Measurements from ENCODE around the gene RAI14.
A peak's percentile ranks its signal among the peaks of the same experiment; 100 is the strongest.

The RAI14 gene

GRCh38 chr5:34680896-34681295 is 24.8 kb downstream of the RAI14 start:
- no peak for DNase-seq

DNA sequence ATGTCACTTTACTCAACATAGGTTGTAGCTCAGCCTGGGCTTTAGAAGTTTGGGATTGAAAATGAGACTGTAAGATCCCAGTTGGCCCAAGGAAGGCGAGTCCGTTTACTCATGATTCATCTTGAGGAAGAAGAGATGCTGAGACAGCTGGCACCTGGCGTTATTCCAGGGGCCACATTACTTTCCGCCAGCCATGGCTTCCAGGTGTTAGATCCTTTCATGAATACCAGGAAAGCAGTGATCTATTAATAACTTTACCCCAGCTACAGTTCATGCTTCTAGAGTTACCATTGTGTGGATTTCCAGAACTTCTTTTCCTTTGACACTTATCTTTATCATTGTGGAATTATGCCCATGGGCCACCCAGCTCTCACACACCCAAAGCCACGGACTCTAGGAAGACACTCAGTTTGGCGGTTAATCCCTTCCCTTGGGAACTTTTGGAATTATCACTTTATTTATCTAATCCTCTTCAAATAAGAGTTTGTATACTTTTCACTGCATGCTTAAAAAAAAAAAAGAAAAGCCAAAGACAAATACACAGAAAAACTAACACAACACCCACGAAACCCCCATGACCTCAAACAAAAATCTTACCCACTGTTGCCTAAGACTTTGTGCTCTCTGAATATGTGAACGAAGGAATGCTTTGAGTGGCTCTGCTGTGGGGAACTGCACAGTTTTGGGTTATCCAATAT is 26.9 kb downstream of the RAI14 start:
- DNase-seq = no peak

DNA sequence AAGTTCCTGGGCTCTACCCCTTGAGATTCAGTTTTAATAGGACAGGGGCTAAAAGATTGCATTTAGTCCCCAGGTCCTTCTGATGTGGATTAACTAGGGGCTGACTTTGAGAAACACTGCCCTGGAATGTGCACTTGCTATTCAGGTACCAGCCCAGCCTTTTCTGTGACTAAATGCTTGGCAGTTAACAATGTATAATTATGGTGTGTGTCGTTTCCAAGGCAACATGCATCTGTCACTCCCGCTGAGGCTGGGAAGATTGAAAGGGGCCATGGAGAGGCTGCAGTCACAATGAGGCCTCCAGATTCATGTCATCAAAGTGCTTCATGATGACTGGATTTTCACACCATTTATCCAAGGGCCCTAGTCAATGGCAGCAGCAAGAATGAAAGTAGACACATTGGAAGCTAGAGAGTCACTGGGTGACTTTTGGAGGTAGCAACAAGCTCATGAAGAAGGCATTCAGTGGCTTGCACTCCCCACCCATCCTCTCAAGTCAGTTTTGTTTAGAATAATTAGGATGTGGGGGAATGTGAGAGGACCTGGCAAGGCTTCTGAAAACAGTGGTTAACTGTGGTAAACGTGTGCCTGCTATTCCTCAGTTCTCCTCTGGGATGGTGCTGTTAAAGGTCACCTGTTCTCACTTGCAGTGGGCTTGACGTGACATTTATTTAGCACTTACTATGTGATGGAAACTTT is 28.3 kb downstream of the RAI14 start:
- DNase-seq = peak; percentile 94

GRCh38 chr5:34684980-34685352 is 28.8 kb downstream of the RAI14 start:
- no peak for DNase-seq

DNA sequence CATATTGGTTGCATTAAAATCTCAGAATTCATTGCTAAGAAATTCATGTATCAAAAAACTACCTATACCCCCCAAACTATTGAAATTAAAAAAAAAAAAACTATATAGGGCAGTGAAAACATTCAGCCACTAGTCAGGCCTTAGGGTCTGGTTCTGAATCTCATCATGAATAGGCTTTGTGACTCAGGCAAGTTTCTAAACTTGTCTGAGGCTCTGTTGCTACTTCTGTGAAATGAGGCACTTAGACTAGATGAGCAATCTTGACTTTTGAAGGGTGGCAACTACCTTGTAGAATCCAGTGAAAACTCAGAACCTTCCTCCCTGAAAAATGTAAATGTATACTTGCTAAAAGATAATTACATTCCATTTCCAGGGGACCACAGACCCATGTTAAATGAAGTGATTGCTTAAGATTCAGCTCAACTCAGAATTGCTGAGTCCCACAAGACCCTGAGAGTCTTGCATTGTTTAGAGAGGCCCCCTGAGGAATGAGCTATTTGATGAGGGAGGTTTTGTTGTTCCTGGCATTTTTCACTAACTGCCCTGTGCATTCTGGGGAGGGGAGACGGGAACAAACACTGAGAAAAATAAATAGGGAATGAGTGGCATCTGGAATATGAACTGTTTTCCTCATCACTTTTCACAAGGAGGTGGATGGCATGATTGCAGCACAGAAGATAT is 29.5 kb downstream of the RAI14 start:
- no peak for DNase-seq

DNA sequence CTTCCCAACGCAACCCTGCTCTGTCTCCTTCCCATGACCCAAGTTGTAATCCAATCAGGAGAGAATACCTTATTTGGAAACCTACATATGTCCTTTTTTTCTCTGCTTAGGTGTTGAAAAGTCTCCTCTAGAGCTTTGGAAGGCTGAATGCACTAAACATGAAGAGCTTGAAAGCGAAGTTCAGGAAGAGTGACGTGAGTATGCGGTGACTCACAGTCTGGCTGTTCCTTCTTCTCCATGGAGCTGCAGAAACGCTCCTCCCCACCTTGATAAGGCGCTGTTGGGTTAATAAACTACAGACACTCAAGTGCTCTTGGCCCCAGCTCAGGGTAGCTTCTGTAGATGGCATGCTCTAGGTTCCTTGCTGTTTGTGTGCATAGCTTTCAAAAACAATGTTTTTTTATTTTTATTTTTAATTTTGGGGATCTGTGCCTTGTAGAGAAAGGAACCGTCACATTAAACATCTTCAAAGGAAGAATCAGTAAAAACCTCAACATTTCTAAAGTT is 30.7 kb downstream of the RAI14 start:
- DNase-seq = no peak

DNA sequence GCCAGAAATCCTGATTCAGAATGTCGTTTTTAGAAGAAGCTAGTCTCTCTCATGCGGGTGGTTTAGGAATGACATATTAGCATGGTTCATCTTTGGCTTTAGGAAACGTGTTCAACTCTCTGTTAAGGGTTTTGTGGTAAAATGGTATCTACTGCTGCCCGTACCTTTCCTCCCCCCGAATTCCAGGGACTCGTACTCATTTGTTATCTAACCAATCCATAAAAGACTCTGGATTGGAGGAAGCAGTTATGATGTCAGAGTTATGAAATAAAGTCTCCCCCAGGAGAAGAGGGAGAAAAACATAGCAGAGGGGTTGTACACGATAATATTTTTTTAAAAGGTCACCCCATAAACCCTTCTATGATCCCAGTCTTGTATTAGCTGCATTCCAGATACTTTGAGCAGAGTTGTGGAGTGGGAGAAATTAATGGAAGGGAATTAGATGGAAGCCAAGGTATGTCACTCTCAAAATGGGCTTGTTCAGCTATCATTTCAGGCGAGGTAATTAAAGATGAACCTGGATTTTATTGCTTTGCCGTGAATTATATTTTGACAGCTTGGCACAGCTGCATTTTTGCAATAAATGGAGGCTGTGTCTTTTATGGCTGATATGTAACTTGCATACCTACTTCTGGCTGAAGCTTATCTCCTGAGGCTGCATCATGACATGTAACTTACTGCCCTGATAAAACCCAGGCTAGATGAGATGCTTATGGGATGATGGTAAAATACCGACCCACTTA is 31.3 kb downstream of the RAI14 start:
- DNase-seq = no peak

DNA sequence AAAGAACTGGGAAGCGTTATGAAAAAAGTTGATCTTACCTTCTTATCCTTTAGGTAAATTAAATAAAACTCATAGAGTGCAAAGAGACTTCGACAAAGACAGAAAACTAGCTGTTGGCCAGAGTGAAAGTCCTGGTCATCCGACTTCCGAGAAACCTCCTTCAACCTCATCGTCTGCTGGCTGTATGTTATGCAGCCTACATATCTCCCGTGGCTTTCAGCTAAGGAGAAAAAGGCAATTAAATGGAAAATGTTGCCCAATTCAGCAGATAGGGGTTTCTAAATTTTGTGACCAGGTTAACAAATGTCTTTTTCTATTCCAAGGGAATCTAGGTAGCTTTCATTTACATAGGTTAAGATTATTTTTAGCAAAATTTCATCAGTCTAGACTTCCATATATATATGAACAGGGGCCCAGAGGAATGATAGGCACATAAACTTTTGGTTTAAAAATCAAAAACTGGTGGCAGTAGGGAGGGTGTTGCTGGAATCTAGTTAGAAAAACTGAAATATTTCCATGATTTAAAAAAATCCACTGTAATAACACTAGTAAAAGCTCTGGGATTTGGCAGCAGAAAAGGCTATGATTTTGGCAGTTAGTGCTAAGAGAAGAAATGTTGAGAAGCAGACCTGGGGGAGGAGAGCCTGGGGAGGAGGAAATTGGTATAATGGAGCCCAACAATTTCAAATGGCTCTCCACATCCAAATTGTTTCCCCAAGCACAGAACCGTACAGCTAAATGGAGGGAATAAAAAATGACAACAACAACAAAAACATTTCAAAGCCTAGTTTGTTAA is 32.1 kb downstream of the RAI14 start:
- DNase-seq = no peak

DNA sequence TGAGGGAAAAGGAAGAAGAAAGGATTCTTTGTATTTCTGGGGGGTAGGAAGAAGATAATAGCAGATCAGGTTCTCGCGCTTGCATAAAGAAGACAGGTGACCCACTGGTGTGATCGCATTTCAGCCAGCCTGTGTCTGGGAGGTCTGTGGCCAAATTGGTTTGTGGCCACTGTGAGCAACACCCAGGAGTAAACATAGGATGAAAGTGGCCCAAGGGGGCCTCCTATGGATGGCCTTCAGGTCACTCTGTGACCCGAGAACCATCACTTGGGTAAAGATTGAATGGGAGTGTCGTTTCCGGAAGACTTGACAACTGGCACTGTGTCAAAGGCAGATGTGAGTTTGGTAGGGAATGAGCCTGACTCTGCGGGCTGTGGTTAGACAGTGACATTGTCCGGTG is 34.2 kb downstream of the RAI14 start:
- no peak for DNase-seq

- no peak for DNase-seq
Observed at GRCh38 chr5:34690898-34691297, 34.8 kb downstream of the RAI14 start.

DNA sequence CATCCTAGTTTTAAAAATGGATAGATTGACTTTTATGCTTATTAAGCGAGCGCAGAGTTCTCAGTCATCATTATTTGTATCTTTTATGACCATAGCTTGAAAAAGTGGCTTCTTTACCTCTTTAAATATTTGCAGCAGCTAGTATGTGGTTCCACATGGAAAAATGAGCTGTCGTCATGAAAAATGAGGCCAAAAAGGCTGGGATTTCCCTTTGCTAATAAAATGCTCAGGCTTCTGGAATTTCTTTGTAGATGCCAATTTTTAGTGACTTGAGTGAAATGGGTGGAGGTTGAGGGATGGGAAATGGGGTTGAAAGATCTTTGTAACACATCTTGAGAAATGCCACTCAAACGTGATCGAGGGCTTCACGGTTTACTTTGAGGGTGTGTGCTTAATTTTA is 35.2 kb downstream of the RAI14 start:
- no peak for DNase-seq

DNA sequence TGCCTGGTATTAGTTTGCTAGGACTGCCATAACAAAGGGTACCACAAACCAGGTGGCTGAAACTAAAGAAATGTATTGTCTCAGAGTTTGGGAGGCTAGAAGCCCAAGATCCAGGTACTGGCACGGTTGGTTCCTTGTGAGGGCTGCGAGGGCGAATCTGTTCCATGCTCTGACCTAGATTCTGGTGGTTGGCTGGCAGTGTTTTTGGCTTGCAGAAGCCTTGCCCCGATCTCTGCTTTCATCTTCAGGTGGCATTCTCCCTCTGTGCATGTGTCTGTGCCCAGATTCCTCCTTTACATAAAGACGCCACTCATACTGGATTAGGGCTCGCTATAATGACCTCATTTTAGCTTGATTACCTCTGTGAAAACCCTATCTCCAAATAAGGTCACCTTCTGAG is 36.7 kb downstream of the RAI14 start:
- DNase-seq = no peak

DNA sequence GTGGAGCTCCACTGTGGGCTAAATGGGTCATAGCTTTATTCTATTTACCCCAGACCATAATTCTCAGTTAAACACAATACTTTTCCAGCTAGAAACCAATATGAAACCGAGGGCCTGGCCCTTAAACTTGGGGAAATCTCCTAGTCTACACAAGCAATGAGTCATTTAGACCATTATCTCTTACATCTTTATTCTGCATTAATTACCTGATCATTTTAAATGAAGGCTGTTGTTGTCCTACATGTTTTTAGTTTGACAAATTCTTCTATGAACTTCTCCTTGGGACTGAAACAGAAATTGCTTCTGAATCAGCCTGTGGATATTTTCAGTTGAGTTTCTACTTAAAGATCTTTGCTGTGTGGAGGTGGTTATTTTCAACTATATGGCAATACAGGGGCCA is 37.9 kb downstream of the RAI14 start:
- DNase-seq = no peak

GRCh38 chr5:34694685-34695084 is 38.6 kb downstream of the RAI14 start:
- DNase-seq = no peak

- no peak for DNase-seq
Observed at GRCh38 chr5:34695275-34696027, 39.3 kb downstream of the RAI14 start.

DNA sequence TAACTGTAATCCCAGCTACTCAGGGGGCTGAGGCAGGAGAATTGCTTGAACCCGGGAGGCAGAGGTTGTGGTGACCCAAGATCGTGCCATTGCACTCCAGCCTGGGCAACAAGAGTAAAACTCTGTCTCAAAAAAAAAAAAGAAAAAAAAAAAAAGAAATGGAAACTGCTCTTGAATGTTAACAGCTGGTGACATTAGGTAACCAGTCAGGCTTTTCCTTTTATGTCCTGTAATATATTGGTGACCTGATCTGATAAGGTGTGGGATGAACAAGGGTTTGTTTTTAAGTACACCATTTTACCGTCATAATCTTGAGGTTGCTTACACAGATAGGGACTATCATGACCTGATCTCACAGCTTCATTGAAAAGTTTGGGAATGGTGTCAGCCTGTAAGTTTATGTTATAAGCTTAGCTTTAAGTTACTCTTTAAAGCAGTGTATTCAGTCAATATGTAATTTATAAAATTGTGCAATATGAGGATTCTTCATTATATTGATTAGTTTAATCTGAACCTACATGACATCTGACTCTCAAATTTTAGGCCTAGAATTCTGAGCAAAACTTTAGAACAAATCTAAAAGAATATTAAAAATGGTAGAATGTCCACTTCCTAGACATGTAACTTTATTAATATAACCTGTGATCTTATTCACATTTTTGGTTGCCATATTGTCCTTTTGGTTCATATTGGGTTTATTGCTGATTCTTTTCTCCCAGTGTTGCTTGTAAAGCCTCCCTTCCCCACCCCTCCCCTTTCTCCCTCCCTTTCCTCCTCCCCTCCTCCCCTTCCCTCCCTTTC is 41.4 kb downstream of the RAI14 start:
- DNase-seq = no peak

GRCh38 chr5:34698109-34698419 is 41.9 kb downstream of the RAI14 start:
- DNase-seq = no peak

GRCh38 chr5:34698754-34699153 is 42.6 kb downstream of the RAI14 start:
- no peak for DNase-seq

- DNase-seq = no peak
Observed at GRCh38 chr5:34699155-34700077, 43.3 kb downstream of the RAI14 start.

DNA sequence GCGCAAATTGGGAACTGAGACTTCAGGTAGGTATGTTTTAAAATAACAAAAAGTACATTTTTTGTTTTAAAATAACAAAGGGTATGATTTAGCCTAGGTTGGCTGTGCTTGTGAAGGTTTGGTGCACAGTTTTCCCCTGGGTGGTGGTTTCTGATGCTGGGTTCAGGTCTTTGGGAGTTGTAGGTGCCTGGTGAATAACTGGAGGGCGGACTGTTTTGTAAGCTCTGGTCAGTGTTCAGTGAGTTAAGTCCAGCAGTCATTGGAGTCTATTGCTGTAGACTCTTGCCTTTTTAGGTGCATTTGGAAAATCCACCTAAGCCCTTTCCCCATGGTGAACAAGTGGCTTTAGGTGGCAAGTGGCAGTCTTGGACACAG is 43.9 kb downstream of the RAI14 start:
- no peak for DNase-seq
